Liver (tissue), 2 donors: Measurements from ENCODE around the gene KIT.

ENCODE experiments used
- TF ChIP-seq, protein P1 (sequence below): fragments of 150-350 bp; IDR thresholded peaks from 2 replicates; pipeline ENCODE4 v1.5.1; 2017; ENCODE audit warnings: improper control_type of control experiment, low read depth, low read length; ENCODE audit not compliant: missing input control
- TF ChIP-seq, protein P2 (sequence below): IDR thresholded peaks from 2 replicates; pipeline ENCODE4 v1.6.1; 2016; ENCODE audit warnings: antibody characterized with exemption, mild to moderate bottlenecking
- donor health status: healthy.

DNA sequence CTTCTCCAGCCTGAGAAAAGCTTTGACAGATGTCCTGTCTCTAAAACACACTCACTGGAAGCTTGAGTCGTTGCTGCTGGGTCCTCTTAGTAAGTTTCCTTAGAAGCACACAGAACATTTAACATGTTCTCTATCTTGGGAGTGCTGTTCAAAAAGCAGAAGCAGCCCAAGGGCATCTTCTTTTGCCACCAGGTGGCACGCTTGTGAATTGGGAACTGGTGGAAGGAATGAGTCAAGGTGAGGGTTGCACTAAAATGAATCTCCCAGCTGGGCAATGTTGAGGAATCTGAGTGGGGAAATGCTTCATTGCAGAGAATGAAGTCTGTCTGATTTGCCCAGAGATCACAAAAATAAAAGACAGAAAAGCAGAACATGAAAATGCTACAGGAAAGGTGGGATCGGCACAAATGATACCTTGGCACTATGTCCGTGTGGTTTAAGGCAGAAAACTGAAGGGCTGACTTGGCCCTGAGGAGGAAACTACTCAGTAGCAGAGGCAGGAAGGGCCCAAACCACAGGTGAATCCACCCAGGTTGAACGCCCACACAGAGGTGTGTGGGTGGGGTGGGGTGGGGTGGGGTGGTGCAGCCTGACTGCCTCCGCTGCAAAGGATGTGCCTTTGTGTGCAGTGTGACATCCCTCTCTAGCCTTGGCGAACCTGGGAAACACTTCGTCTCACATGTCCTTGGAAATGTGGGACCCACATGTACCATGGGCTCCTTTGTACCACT lies 26.0 kb downstream of the KIT start:
- TF ChIP-seq, protein P1, sequence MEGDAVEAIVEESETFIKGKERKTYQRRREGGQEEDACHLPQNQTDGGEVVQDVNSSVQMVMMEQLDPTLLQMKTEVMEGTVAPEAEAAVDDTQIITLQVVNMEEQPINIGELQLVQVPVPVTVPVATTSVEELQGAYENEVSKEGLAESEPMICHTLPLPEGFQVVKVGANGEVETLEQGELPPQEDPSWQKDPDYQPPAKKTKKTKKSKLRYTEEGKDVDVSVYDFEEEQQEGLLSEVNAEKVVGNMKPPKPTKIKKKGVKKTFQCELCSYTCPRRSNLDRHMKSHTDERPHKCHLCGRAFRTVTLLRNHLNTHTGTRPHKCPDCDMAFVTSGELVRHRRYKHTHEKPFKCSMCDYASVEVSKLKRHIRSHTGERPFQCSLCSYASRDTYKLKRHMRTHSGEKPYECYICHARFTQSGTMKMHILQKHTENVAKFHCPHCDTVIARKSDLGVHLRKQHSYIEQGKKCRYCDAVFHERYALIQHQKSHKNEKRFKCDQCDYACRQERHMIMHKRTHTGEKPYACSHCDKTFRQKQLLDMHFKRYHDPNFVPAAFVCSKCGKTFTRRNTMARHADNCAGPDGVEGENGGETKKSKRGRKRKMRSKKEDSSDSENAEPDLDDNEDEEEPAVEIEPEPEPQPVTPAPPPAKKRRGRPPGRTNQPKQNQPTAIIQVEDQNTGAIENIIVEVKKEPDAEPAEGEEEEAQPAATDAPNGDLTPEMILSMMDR, result peak; percentile 30
- TF ChIP-seq, protein P2, sequence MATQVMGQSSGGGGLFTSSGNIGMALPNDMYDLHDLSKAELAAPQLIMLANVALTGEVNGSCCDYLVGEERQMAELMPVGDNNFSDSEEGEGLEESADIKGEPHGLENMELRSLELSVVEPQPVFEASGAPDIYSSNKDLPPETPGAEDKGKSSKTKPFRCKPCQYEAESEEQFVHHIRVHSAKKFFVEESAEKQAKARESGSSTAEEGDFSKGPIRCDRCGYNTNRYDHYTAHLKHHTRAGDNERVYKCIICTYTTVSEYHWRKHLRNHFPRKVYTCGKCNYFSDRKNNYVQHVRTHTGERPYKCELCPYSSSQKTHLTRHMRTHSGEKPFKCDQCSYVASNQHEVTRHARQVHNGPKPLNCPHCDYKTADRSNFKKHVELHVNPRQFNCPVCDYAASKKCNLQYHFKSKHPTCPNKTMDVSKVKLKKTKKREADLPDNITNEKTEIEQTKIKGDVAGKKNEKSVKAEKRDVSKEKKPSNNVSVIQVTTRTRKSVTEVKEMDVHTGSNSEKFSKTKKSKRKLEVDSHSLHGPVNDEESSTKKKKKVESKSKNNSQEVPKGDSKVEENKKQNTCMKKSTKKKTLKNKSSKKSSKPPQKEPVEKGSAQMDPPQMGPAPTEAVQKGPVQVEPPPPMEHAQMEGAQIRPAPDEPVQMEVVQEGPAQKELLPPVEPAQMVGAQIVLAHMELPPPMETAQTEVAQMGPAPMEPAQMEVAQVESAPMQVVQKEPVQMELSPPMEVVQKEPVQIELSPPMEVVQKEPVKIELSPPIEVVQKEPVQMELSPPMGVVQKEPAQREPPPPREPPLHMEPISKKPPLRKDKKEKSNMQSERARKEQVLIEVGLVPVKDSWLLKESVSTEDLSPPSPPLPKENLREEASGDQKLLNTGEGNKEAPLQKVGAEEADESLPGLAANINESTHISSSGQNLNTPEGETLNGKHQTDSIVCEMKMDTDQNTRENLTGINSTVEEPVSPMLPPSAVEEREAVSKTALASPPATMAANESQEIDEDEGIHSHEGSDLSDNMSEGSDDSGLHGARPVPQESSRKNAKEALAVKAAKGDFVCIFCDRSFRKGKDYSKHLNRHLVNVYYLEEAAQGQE, result no peak
